CD4-positive, alpha-beta T cell treated with Interleukin-15 for 4 hours (primary cell): ENCODE results near the gene MS4A13.
"Not testable (repeated sequence)": the region's sequence is repeated elsewhere in the genome, so short reads cannot be mapped to it uniquely, and the experiment has no call there.

Experiments
- DNase-seq: peaks from one replicate; pipeline ENCODE4 v3.0.0-alpha.2; 2020; ENCODE audit warnings: low spot score

MS4A13 gene, protein sequence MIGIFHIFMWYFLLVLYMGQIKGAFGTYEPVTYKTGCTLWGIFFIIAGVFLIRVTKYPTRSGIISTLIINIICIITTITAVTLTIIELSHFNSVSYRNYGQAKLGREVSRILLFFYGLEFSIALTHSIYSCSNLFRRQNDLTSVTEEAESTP

DNA sequence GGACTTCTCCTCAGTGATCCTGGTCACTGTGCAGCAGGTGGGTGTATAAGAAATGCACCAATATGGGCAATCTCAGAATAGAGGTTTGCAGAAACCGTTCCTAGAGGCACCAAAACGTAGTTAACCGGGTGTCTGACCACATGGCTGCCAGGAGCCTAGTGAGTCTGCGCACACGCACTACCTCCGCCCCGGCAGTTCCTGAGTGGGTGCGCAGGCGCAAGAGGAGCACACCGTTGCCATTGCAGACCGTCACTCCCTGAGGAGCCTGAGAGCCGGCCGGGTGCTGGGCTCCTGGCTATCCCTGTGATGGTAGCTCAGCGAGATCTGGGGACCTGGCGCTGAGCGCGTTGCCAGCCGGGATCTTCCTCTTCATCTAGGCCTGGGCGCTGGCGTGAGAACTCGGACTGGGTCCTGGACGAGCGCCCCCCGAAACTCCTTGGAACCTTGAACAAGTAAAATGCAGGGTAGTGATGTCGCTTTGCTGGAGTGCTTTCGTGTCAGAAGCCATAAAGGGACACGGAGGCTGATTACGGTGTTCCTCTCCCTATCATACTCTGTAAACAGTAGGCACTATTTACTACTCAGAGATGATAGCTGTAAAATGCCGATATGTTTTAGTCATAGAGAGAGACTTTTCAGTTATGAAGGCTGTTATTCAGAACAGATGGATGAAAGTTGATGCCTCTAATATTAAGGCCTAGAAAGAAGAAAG lies at the start of gene MS4A13:
Gene MS4A13 (plus strand): TSS at position 249 of the 712 bp plus-strand sequence. CDS start 2,692 bp downstream, outside the sequence.
- no peak for DNase-seq

DNA sequence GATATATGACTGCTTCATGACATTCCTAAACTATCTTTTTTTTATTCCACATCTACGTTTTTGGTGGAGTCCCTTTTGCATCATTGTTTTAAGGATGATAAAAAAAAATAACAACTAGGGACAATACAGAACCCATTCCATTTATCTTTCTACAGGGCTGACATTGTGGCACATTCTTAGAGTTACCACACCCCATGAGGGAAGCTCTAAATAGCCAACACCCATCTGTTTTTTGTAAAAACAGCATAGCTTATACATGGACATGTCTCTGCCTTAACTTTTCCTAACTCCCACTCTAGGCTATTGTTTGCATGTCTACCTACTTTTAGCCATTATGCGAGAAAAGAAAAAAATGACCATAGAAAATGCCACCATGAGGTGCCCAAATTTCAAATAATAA lies 46.4 kb upstream of the MS4A13 start:
- no peak for DNase-seq

DNA sequence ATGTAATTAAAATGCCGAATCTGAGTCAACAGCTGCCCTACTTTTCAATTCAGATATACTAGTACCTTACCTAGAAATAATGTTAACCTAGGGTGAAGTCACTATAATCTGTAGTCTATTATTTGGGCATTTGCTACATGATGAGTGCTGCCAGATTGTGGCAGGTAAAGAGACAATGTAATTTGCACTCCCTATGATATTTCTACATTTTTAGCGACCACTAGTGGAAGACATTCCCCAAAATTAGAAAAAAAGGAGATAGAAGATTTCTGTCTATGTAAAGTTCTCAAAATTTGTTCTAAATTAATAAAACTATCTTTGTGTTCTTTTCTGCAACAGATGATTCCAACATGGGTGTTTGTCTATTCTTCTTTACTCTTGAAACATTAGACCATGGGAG lies 45.5 kb upstream of the MS4A13 start:
- no peak for DNase-seq

DNA sequence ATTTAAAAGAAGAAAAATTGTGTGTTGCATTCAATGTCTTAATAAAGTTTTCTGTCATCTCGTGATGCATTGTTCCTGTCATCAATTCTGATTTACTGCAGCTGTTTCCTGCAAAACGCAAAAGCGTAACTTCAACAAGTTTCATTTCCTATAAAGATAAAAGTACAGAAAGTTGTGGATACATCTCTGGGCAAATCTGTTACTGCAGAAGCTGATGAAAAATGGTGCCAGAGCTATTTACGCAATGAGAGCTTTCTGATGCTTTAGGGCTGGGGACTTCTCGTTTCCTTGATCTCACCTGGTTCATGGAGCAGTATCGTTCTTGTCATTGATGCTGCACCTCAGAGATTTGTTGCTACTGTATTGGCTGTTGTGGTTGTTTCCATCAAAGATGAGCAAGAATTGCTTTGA lies 38.2 kb upstream of the MS4A13 start:
- DNase-seq: no peak

DNA sequence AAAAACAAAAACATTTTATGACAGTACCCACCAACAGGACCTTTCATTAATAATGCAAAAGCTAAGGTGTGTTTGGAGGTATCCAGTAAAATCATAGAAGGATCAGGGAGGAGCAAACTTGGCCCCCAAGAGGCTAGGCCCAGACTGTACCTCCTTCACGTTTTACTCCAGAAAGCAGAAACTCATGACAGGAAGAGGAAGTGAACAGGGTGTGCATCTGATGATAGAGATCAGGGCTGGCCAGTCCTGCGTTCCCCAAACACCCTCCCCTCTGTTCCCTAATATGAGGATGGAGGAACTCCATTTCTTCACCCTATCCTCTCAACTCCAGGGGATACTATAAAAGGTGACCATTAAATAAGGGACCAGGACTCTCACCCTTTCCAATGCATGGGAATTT lies 32.8 kb upstream of the MS4A13 start:
- DNase-seq: no peak

DNA sequence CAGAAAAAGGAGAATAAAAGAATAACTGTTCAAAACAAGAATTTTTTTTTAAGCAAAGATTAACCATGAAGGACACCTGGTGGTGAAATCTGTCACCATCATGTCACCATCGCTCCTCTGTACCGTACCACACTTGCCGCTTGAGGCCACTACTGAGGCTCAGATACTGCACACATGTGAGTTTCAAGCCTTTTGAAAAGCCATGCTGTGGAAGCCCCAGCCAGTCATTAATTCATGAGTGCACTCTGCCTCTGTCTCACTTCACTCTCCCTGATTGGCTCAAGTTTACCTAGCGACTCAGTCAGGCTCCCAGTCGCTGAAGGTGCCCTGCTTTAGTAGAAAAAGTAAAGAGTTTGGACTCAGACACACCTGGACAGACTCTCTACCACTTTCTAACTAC lies 29.2 kb upstream of the MS4A13 start:
- no peak for DNase-seq

DNA sequence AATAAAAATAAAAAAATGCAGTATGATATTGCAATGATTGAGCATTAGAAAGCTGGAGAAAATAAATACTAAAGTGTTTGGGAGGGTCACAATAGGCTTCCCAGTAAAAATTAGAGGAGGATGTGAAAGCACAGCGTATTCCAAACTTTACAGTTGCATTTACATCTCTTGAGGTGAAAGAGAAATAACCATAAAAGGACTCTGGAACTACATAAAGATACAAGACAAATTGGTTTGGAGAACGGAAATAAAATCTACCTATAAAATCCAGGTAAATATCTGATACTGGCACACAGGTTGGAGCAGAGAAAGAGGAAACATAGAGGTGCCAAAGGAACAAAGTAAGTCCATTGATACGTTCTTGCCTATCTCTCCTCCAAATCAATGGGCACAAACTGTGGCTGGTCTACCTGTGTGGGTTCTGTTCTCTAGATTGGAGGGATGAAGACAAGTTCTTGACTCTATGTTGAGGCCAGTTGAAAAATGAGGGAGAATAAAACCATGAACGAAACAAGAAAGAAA lies 22.6 kb upstream of the MS4A13 start, which contains the start of gene MS4A12:
Gene MS4A12 (plus strand): TSS at position 291 of the 522 bp plus-strand sequence. CDS start 4,541 bp downstream, outside the sequence.
- no peak for DNase-seq

DNA sequence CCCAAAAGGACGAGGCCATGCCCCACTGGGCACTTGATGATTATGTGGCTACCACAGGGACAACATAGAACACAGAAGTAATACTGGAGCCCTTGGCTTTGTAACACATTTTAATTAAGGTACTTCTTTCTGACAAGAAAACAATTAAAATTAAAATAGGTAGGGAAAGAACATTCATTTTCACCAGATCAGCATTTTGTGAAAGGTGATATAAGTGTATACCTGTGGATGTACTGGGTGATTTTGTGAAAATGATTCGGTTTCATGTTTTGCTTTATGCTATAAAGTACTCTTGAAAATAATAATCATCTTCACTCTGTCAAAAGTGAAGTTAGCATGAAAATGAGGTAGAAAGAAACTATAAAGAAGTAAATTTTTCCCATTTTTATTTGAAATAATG lies 21.7 kb upstream of the MS4A13 start:
- DNase-seq: no peak

DNA sequence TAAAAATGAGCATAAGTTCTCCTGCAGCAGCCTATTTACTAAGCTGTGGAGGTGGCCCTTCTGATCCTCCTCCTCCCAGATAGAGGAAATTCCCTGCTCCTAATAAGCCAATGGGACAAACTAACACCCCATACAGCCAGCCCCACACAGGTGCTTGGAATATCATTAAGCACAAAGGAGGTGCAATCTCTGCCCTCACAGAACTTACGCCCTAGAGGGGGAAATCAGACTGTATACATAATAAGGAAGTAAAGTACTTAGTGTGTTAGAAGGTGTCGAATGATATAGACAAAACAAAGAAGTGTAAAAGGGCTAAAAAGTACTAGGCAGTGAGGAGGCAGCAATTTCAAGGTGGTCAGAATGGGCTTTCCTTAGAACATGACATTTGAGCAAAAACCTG lies 16.8 kb upstream of the MS4A13 start:
- DNase-seq: no peak

DNA sequence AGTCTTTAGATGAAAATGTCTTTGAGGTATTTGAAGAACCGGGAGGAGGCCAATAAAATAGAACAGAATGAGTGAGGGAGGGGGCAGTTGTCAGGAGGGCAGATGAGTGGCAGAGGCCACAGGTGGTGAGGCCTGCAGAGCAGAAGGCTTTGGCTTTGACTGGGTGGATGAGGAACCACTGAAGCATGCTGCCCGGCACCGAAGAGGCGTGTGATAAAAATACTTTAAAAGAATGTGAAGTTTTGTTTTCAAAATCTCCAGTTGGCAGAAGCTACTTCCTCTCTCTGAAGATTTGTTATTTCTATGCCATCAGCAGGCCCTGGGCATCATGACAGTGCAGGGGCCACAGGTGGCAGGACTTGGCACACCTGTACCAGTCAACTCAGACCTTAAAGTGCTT lies 16.3 kb upstream of the MS4A13 start:
- no peak for DNase-seq

DNA sequence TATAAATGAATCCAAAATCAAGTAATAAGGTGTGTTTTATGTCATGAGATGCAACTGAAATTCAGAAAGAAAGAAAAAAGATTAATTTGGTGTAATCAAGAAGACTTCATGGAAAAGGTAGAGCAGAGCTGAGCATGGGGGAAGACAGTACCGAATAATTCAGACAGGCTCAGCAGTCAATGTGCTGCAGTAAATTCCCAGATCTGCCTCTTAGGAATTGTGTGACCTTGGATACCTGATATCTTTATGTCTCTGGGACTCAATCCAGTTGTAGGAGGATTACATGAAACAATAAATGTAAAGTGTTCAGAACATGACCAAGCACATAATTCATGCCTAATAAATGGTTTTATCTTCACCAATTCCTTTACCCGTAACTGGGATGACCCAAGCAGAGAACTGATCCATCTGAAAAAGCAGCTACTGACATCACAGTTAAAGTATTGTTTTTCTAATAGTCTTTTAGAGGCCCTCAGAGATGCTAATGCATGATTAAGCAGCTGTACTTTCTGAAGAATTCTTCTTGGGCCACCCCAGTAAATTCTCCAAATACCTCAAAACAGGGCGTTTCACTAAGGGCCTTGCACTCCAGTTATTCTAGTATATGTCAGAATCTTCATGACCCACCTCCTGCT lies 14.8 kb upstream of the MS4A13 start:
- DNase-seq: no peak

DNA sequence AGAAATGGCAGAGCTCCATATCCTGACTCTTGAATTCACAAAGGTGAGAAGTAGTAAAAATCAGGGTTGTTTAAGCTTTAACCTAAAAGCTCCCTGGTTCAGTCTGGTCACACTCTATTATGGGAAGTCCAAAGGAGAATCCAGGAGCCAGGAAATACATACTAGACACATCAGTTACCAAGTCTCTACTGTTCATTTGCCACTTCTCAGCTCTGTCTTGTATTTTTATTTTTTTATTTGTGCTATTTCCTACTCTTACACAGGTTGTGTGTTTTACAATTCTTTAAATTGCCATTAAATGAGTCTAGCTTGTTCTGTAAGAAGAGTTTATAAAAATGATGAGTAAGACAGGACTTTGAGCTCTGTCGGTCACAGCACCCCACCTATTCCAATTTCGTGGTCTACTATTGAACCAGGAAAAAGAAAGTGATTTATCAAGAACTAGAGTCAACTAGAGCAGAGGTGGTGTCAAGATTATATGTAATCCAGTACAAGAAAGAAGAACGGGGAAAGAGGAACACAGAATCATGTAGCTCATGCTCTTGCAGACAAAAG lies 12.9 kb upstream of the MS4A13 start:
- DNase-seq: no peak

DNA sequence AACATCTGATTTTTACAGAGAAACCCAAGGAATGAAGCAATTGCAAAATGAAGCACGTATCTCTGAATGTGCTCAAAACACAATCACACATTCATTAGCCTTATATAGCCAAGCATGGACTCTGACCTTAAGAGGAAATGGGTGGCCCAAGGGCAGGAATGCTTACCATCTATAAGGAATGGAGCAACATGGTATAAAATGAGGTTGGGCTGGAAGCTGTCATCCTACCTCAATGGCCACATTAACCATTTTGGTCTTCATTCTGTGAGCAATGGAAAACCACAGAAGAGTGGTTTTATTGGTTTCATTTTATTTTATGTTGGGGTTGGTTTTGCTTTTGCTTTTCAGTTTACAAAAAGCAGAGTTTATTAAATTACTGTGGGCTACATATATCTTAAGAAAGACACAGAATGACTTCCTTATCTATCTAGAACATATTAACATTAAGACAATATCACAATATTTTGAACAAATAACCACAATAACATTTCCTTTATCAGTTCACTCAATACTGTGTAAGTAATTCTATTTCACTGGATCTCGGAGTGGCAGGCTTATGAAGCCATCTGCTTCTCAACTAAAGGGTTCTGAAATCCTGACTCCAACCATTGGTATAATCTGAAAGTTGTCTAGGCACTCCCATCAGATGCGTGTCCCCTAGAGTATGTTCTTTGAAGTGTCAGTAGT lies 10.8 kb upstream of the MS4A13 start:
- no peak for DNase-seq

DNA sequence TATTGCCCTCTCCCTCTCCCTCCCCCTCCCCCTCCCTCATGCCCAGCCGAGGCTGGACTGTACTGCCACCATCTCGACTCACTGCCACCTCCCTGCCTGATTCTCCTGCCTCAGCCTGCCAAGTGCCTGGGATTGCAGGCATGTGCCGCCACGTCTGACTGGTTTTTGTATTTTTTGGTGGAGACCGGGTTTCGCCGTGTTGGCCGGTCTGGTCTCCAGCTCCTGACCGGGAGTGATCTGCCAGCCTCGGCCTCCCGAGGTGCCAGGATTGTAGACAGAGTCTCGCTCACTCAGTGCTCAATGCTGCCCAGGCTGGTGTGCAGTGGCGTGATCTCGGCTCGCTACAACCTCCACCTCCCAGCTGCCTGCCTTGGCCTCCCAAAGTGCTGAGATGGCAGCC lies 5.6 kb upstream of the MS4A13 start:
- not testable (repeated sequence) for DNase-seq

DNA sequence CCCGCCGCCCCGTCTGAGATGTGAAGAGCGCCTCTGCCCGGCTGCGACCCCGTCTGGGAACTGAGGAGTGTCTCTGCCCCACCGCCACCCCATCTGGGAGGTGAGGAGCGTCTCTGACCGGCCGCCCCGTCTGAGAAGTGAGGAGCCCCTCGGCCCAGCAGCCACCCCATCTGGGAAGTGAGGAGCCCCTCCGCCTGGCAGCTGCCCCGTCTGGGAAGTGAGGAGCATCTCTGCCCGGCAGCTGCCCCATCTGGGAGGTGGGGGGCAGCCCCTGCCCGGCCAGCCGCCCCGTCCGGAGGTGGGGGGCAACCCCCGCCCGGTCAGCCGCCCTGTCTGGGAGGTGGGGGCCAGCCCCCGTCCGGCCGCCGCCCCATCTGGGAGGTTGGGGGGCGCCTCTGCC lies 5.0 kb upstream of the MS4A13 start:
- not testable (repeated sequence) for DNase-seq

DNA sequence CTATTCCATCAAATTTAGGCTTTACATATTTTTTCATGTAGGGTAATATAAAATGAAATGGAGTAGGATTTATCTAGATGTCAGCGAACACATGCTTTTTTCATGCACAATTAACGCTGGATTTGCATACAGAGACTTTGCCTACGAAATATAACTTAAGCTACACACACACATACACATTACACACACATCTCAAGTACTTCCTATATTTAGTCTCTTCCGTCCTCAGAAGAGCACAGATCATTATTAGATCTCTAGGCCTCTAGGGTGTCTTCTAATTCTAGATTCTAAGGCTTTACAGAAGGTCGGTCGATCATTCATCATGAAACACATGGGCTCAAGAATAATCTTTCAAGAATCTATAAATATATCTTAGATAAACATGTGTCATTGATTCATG lies 3.8 kb upstream of the MS4A13 start:
- no peak for DNase-seq

DNA sequence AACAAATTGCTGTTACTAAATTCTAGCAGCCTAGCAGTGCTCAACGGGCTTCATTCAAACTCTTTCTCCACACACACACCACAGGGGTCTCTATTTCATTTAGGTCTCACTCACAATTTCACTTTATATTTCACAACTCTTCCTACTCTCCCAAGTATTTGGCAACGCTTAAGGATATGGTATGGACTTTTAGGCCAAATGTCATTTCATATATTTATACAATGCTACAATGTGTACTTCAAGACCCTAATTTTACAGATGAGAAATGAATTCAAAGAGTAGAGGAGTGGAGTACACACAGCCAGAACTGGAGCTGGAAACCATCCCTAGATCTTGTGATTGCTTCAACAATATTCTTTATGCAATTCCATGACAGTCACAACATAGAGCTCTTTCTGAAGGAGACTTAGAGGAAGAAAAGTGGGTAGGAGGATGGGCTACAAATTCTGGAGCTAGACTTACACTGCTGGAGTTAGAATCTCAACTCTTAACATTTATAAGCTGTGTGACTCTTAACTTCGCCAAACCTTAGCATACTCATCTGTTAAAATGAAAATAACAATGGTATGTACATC lies 2.5 kb upstream of the MS4A13 start:
- DNase-seq: no peak

DNA sequence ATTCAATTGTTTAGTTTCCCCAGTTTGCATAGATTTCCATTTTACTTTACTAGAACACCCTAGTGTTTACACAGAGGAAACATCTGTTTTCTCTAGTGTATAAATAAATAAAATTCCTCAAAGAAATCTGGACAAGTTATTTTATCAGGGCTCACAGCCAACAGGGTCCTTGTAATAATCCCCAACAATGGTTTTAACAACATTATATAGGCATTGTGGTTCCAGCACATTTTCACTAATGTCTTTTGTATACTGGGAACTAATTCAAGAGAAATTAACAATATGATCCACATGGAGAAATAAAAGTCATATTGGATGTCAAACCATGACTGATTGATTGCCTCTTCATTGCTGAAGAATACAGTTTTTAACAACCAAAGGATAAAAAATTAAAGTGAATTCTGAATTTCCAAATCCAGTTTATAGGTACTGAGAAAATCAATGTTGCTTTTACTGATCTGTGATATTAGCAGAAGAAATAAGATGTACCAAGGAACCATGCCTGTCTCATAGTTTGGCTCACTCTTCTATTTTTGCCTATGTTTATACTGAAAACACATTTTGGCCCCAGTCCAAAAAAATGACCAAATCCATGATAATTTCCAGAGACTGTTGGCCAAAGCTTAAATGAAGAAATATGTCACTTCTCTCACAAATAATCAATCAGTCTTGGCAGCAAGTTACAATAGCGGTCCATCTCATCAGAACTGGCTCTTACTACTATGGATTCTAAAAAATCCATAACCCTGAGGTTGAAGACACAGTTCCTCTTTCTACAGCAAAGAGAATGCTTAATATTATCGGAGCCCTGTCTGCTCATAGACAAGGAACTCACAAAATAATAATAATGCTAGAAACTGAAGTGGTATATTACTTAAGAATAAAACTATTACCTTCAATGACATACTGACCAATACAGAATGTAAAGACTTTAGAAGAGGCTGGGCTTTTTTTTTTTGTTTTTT lies 1.4 kb upstream of the MS4A13 start:
- DNase-seq: no peak

DNA sequence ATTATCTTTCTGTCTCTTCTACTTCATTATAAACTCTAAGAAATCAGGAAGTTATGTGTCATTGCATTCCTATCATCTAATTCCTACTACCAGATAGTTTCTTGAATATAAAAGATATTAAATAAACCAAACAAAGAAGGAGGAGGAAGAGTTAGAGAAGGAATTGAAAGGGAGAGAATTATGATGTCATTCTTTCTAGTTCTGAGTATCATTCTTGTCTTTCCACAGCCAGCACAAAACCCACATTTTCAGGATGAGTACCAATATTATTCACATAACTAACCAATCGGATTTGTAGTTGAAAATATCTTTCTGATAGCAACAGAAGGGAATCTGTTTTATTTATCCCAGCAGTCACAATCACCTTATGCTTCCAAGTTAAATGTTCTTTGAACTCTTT lies 13.3 kb downstream of the MS4A13 start:
- no peak for DNase-seq

DNA sequence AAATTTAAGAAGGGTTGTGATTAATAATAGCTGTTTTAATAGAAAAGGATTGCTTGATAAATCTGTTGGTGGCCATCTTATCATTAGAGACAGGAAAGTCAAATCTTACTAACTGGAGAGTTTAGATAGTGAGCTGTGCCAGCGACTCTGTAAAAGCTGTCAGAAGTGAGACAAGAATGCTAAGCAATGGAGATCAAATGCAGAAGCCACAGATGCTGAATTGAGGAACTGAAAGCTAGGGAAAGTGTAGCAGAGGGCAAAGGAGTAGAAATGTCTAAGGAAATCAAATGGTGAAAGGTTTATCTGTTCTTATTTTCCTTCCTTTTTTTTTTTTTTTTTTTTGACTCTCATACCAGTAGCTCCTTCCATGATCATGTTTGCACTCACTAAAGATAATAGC lies 13.7 kb downstream of the MS4A13 start:
- no peak for DNase-seq
